Spleen (tissue), 7 donors: ENCODE data around the gene EIF2S2.

Experiments used
- POLR2A ChIP-seq, 3 donors: fragments of 450-650 bp; IDR thresholded peaks; one replicate each; pipeline ENCODE4 v1.5.1; 2017; ENCODE audit warnings: antibody characterized with exemption in 3 of 3, mild to moderate bottlenecking in 1 of 3
- POLR2AphosphoS5 ChIP-seq, 3 donors: sonication (generic); formaldehyde crosslinking; IDR thresholded peaks; one replicate each; pipeline ENCODE4 v1.5.1; 2017; ENCODE audit warnings: antibody characterized with exemption in 3 of 3
- TF ChIP-seq, protein P1 (sequence below), 11 experiments: fragments of 200-600 bp in 7 of 11; fragments of 450-650 bp in 4 of 11; sonication (generic) in 4 of 11; IDR thresholded peaks in 8 of 11; conservative IDR thresholded peaks in 3 of 11; 1 replicate in 7 of 11; 2 replicates in 4 of 11; pipeline versions ENCODE4 v1.4.0 to v1.8.0; 2016 to 2021; ENCODE audit warnings: antibody characterized with exemption in 11 of 11, inconsistent platforms in 4 of 11, mild to moderate bottlenecking in 1 of 11
- donor health status: DM: no; HTN: no; CAD: no; lungs with moderate emphysema.
- donor health status: DM: no; HTN: no; CAD: no.
- donor health status: DM: no; HTN: no; CAD: no.

DNA sequence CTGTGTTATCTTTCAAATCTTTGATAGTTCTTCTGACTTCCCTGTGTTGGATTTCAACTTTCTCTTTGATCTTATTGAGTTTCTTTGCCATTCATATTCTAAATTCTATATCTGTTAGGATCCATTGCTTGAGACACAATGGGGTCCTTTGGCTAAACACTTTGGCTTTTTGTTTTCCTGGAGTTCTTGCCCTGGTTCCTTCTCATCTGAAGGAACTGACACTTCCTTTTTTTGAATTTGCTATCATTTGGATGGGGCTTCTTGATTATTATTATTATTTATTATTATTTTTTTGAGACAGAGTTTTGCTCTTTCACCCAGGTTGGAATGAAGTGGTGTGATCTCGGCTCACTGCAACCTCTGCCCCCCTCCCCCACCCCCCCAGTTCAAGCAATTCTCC, 30.1 kb upstream of the EIF2S2 start:
- TF ChIP-seq, protein P1, sequence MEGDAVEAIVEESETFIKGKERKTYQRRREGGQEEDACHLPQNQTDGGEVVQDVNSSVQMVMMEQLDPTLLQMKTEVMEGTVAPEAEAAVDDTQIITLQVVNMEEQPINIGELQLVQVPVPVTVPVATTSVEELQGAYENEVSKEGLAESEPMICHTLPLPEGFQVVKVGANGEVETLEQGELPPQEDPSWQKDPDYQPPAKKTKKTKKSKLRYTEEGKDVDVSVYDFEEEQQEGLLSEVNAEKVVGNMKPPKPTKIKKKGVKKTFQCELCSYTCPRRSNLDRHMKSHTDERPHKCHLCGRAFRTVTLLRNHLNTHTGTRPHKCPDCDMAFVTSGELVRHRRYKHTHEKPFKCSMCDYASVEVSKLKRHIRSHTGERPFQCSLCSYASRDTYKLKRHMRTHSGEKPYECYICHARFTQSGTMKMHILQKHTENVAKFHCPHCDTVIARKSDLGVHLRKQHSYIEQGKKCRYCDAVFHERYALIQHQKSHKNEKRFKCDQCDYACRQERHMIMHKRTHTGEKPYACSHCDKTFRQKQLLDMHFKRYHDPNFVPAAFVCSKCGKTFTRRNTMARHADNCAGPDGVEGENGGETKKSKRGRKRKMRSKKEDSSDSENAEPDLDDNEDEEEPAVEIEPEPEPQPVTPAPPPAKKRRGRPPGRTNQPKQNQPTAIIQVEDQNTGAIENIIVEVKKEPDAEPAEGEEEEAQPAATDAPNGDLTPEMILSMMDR (IDR thresholded peaks at IDR 0.05 in 8 of 11, conservative IDR thresholded peaks at IDR 0.05 in 3 of 11) = no peak
- TF ChIP-seq POLR2A (IDR thresholded peaks at IDR 0.05) (no peak), POLR2AphosphoS5 (IDR thresholded peaks at IDR 0.05) (no peak)
